GM12864 (cell line): Measurements from ENCODE around the gene DLGAP5.

Experiments used
- DNase-seq: peaks from one replicate; pipeline ENCODE4 v3.0.0-alpha.2; 2011; ENCODE audit warnings: low read depth
- H3K4me3 ChIP-seq: 2 replicates; pipeline ENCODE4 v1.5.1; 2011; ENCODE audit warnings: mild to moderate bottlenecking, low read depth, low read length, control low read depth
- CTCF ChIP-seq: IDR thresholded peaks from 2 replicates; pipeline ENCODE4 v1.5.1; 2011; ENCODE audit warnings: low read depth, mild to moderate bottlenecking, moderate library complexity, low read length, control low read depth, inconsistent platforms; ENCODE audit errors: missing control alignments

DLGAP5 gene

DNA sequence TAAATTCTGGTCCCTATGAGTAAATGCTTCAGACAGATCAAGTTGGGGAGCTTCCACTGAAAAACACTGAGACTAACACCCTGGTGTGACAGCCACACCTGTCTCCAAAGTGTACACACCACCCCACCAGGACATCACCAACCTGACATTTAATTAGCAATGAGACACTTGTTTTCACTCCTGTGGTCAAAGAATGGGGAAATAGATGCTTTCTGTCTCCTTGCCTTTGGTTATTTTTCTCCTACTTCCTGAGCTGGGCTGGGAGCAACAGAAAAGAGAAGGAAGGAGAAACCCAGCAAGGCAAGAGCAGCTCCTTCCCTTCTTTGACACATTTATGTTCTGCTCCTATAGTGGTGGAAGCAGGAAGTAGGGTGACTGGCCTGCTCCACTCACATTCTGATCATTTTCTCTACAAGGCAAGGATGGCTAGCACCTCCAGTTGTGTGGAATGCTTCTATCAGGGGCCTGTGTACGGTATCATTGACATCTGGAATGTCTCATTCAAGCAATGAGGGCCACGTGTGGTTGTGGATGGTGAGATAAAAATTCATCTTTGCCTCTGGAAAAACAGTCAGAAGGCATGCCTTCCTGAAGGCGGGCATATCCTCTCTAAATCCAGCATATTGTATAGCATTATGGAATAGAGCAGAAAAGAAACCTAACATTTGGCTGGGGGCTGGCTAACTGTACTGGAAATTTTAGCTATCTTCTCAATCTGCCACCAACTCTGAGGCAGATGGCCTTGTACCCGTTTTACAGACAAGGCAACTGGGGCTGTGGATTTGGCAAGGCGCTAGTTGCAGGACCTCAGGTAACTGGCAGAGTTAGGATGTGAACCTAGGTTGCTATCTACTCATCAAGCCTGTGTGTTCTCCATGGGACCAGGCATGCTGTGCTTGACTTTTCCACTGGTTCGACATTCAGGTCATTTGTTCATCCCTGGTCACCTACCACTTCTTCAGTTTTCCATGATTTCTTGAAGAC lies 87.1 kb downstream of the DLGAP5 start:
- no peak for TF ChIP-seq CTCF
- DNase-seq: no peak
- H3K4me3 ChIP-seq: no peak overlapping the region

DNA sequence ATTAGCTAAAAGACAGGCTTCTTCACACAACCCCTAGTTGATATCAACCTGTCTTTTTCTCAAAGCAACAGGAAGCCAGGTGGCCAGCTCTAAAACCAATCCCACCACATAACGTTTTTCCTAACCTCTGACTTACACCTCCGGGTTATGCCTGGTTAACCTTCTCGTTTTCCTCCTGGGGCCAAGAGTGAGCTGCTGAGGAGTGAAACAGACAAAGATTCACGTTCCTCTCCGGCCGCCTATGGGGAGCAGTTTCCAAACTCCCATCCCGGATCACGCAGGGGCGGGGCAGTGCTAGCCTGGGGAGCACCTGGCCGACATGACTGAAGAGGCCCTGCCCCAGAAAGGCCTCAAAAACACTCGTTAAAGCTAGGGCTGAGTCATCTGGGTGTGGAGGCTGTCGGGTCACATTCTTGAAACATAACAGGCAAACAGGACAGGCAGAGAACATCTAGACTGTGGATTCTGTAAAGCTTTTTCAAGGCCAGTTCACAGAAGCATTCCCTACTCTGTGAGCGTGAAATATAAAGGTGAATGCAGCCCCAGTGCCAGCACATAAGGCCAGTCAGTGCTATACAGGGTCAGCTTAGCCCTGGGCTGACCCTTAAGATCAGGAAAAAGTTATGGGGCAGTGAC lies 88.3 kb downstream of the DLGAP5 start:
- peak; percentile 77 for DNase-seq
- TF ChIP-seq CTCF: no peak
- H3K4me3 ChIP-seq: peak overlapping the region; percentile 1; the same call in 1 of the 2 replicates

DNA sequence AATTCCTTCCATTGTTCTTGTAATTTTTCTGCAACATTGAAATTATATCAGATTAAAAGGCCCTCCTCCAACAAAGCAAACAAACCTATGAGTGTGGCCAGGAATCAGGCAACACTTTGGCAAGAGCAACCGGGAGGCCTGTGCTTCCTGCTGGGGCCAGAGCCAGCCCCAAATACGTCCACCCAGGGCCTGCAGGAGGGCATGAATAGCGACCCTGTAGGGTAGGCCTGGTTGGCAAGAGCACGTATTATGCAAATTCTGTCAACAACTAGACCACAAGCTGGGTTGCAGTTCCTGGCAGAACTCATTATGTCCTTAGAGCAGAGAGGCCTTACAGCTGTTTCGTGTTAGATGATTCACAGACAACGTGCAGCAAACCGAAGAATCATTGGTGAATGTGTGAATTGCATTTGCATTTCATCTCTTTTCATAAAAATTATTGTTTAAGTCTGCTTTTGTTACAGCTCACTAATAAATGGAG lies 89.2 kb downstream of the DLGAP5 start:
- peak; percentile 96 for DNase-seq
- H3K4me3 ChIP-seq: no peak overlapping the region
- no peak for TF ChIP-seq CTCF

DNA sequence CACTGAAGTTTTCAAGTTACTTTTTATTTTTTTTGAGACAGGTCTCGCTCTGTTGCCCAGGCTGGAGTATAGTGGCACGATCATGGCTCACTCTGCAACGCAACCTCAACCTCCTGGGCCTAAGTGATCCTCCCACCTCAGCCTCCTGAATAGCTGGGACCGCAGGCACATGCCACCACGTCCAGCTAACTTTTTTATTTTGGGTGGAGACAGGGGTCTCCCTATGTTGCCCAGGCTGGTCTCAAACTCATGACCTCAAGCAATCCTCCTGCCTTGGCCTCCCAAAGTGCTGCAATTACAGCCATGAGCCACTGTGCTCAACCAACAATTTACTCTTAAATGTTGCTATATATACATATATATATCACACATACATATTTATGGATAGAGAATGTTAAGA lies 89.7 kb downstream of the DLGAP5 start:
- DNase-seq: no peak
- no peak for TF ChIP-seq CTCF
- no peak overlapping the region for H3K4me3 ChIP-seq

GRCh38 chr14:55099756-55100155 lies 91.6 kb downstream of the DLGAP5 start:
- DNase-seq: no peak
- no peak for TF ChIP-seq CTCF
- no peak overlapping the region for H3K4me3 ChIP-seq

DNA sequence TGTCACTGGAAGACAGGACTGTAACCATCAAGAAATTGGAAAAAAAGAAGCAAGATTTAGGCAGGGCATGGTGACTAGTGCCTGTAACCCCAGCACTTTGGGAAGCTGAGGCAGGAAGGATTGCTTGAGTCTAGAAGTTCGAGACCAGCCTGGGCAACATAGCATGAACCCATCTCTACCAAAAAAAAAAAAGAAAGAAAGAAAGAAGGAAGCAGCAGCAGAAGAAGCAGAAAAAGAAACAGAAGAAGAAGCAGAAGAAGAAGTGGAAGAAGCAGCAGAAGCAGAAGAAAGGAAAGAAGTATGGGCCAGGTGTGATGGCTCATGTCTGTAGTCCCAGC lies 92.9 kb downstream of the DLGAP5 start:
- no peak overlapping the region; the same call in 1 of the 2 replicates for H3K4me3 ChIP-seq
- DNase-seq: no peak
- no peak for TF ChIP-seq CTCF
